Heart right ventricle (tissue), 16 donors: ENCODE measurements around the gene PPY. TPM values are rescaled to one million over a fixed set of nuclear protein-coding genes. Genes with fewer than 3 reads are reported as not detected.

Source experiments
- ATAC-seq, 8 donors: fragments of 200-7000 bp; cut with Tn5 transposase; one replicate each; pipeline ENCODE4 v1.9.1; 2020; ENCODE audit warnings: mild to moderate bottlenecking in 8 of 8, moderate library complexity in 8 of 8, moderate number of reproducible peaks in 1 of 8
- DNase-seq, 2 donors: peaks; one replicate each; pipeline ENCODE4 v3.0.0-alpha.2; 2020
- H3K27ac ChIP-seq, 10 donors: fragments of 200-600 bp; sonication (generic) in 2 of 10; one replicate each; pipeline versions ENCODE4 v1.5.0 to v1.8.0; 2020 to 2022; ENCODE audit warnings: mild to moderate bottlenecking in 3 of 10
- H3K27me3 ChIP-seq, 7 donors: fragments of 200-600 bp; one replicate each; pipeline ENCODE4 v1.8.0; 2021 to 2022; ENCODE audit warnings: mild to moderate bottlenecking in 2 of 7
- H3K36me3 ChIP-seq, 9 donors: fragments of 200-600 bp; sonication (generic) in 1 of 9; one replicate each; pipeline versions ENCODE4 v1.5.0 to v1.8.0; 2020 to 2022; ENCODE audit warnings: mild to moderate bottlenecking in 2 of 9
- H3K4me1 ChIP-seq, 9 donors: fragments of 200-600 bp; sonication (generic) in 1 of 9; one replicate each; pipeline versions ENCODE4 v1.5.0 to v1.8.0; 2020 to 2022; ENCODE audit warnings: mild to moderate bottlenecking in 4 of 9
- H3K4me3 ChIP-seq, 10 donors: fragments of 200-600 bp; sonication (generic) in 2 of 10; one replicate each; pipeline versions ENCODE4 v1.5.0 to v1.8.0; 2020 to 2022; ENCODE audit warnings: mild to moderate bottlenecking in 7 of 10, moderate library complexity in 2 of 10
- H3K9me3 ChIP-seq, 11 donors: fragments of 200-600 bp in 10 of 11; sonication (generic) in 2 of 11; one replicate each; pipeline versions ENCODE4 v1.5.0 to v1.8.0; 2013 to 2022; ENCODE audit warnings: mild to moderate bottlenecking in 2 of 11, control low read depth in 1 of 11, moderate library complexity in 1 of 11
- CTCF ChIP-seq, 9 donors: fragments of 200-600 bp; sonication (generic) in 2 of 9; IDR thresholded peaks; one replicate each; pipeline versions ENCODE4 v1.5.0 to v1.8.0; 2021 to 2022; ENCODE audit warnings: antibody characterized with exemption in 9 of 9, mild to moderate bottlenecking in 5 of 9, moderate library complexity in 1 of 9
- WGBS, 2 donors: extraction: QIAGEN DNeasy Blood & Tissue Kit; methylation state at CpG; one replicate each; pipeline ENCODE4 v1.1.7; 2013; ENCODE audit warnings: inconsistent platforms in 1 of 2; 5-methylcytosine and 5-hydroxymethylcytosine counted together
- intact Hi-C, 10 donors: fragments of 100-400 bp; cut with DNase I; formaldehyde crosslinking; loops; one replicate each; pipeline versions ENCODE4 v1.11.1 to v1.14.2; 2022
- polyA plus RNA-seq, 2 donors: library from polyadenylated mRNA; stranded (reverse); fragments of 200-250 nt; gene quantifications; one replicate each; pipeline ENCODE4 v1.2.3, GENCODE V29; 2013
- total RNA-seq, 10 donors: library from RNA; stranded (reverse); fragmentation: NEBNext Ultra II Directional in 3 of 10; extraction: Animal tissue kit (Norgen Biotek cat#: 25700) in 3 of 10; gene quantifications; one replicate each; pipeline versions ENCODE4 v1.2.1 to v1.2.4, GENCODE V29; 2021 to 2023
- donor health status: Arrhythmogenic right ventricular cardiomyopathy.
- donor health status: ischemic (EF 13 %, LVEDD 7.1; RV severe dilation, severe dysfunction).
- donor health status: healthy with polysubstance abuse.
- donor health status: DM: no; HTN: yes; CAD: no.
- donor health status: DM: no; HTN: no; CAD: no.
- donor health status: ischemic (EF 25% LVEDD 6.9; RV normal size, moderate dysfunction).
- donor health status: ischemic (EF 25% LVEDD 5.7; RV mildly dilated, moderate dysfunction).
- donor health status: healthy.
- donor health status: DM: yes; HTN: yes; CAD: no.
- donor health status: Ischemic cardiomyopathy.
- donor health status: ischemic (EF 35%, LVEDD 5.7; RV mildly dilated, moderate dysfunction).
- donor health status: nonischemic (EF 11% LVEDD 7.7; RV severe dilation, severe dysfunction).
- donor health status: DM: yes; HTN: yes; CAD: no.
- donor health status: PGD.
- donor health status: ischemic (EF 29% LVEDD 5.4; RV normal size, mild dysfunction).
- donor health status: nonischemic (EF 23%, LVEDD 6.1; RV moderate dilation, normal function).

PPY gene
- total and polyA plus RNA-seq, 12 donors = not detected

GRCh38 chr17:43950554-43950953 lies 8.3 kb upstream of the PPY start:
- H3K9me3 ChIP-seq = no peaks in the 10 kb centered on the region
- H3K27ac ChIP-seq = no peak overlapping the region
- no peak for DNase-seq
- peaks cover 0 to 12% (median 8%) of the 10 kb centered on the region in 9 donors for H3K4me1 ChIP-seq
- no peak for TF ChIP-seq CTCF (IDR thresholded peaks at IDR 0.05)
- WGBS, 2 donors = 92 to 95% methylated on average over 2 of the region's 2 CpGs
- no peak for ATAC-seq
- peaks cover 14 to 86% (median 70%) of the 10 kb centered on the region in 7 donors for H3K27me3 ChIP-seq
- H3K36me3 ChIP-seq = no peaks in the 10 kb centered on the region
- intact Hi-C loops = no loop called here
- H3K4me3 ChIP-seq = no peak overlapping the region

- peaks cover 0 to 12% (median 8%) of the 10 kb centered on the region in 9 donors for H3K4me1 ChIP-seq
- no peaks in the 10 kb centered on the region for H3K36me3 ChIP-seq
- no peak overlapping the region for H3K27ac ChIP-seq
- no peak for TF ChIP-seq CTCF (IDR thresholded peaks at IDR 0.05)
- no peak for DNase-seq
- no peak for ATAC-seq
- 60 to 65% methylated on average over 4 of the region's 4 CpGs for WGBS, 2 donors
- no peaks in the 10 kb centered on the region for H3K9me3 ChIP-seq
- intact Hi-C loops = loop anchor here in 6 of 10 donors (5.0 to 10.0 kb wide), 6 partner anchors 45 to 215 kb away; no protein-coding TSS in a partner anchor
- peaks cover 14 to 82% (median 67%) of the 10 kb centered on the region in 7 donors for H3K27me3 ChIP-seq
- no peak overlapping the region for H3K4me3 ChIP-seq
Measured at GRCh38 chr17:43949781-43950180, 7.5 kb upstream of the PPY start.

- Histone ChIP-seq H3K4me1 (peaks cover 0 to 5% (median 0%) of the 10 kb centered on the region in 9 donors), H3K27ac (no peak overlapping the region), H3K27me3 (peaks cover 7 to 52% (median 41%) of the 10 kb centered on the region in 7 donors), H3K4me3 (no peak overlapping the region), H3K9me3 (no peaks in the 10 kb centered on the region), H3K36me3 (no peaks in the 10 kb centered on the region)
- DNase-seq (no peak), ATAC-seq (no peak)
- WGBS, 2 donors = 66 to 70% methylated on average over 4 of the region's 4 CpGs
- no peak for TF ChIP-seq CTCF (IDR thresholded peaks at IDR 0.05)
- intact Hi-C loops = loop anchor here in 6 of 10 donors (5.0 to 10.0 kb wide), 6 partner anchors 48 to 218 kb away; no protein-coding TSS in a partner anchor
Measured at GRCh38 chr17:43946781-43947180, 4.5 kb upstream of the PPY start.

- Histone ChIP-seq H3K9me3 (no peaks in the 10 kb centered on the region), H3K4me1 (peaks cover 0 to 5% (median 0%) of the 10 kb centered on the region in 9 donors), H3K36me3 (no peaks in the 10 kb centered on the region), H3K27me3 (peaks cover 0 to 37% (median 26%) of the 10 kb centered on the region in 7 donors), H3K4me3 (no peak overlapping the region), H3K27ac (no peak overlapping the region)
- intact Hi-C loops = loop anchor here in 8 of 10 donors (2.0 to 10.0 kb wide), 8 partner anchors 50 to 220 kb away; no protein-coding TSS in a partner anchor
- TF ChIP-seq CTCF (IDR thresholded peaks at IDR 0.05) = no peak
- WGBS, 2 donors = 66 to 71% methylated on average over 12 of the region's 12 CpGs
- ATAC-seq = no peak
- no peak for DNase-seq
Measured at GRCh38 chr17:43945074-43945829, 3.0 kb upstream of the PPY start.
